ENCODE results near the gene ENO3.

ENO3 gene

GRCh38 chr17:5003214-5003867 is 52.4 kb downstream of the ENO3 start:
- no peak for DNase-seq (ENCODE audit: low read depth in 4 of 4, low spot score in 1 of 4)
